HG02981 (cell line): ENCODE results near the gene RCSD1.
"Not testable (repeated sequence)": the region's sequence is repeated elsewhere in the genome, so short reads cannot be mapped to it uniquely, and the experiment has no call there.

Source experiments
- ATAC-seq: cut with Tn5 transposase; IDR thresholded peaks from one replicate; pipeline ENCODE4 v1.9.1; 2021; ENCODE audit warnings: mild to moderate bottlenecking, moderate library complexity; ENCODE audit not compliant: unreplicated experiment

The RCSD1 gene

GRCh38 chr1:167629681-167630567 lies at the start of gene RCSD1:
TSS of gene RCSD1 (plus strand) at chr1:167630232. CDS start at chr1:167630424, 192 bp downstream.
- no peak for ATAC-seq

GRCh38 chr1:167582064-167582463 lies 48.0 kb upstream of the RCSD1 start:
- no peak for ATAC-seq

GRCh38 chr1:167582722-167583121 lies 47.3 kb upstream of the RCSD1 start:
- ATAC-seq: no peak

DNA sequence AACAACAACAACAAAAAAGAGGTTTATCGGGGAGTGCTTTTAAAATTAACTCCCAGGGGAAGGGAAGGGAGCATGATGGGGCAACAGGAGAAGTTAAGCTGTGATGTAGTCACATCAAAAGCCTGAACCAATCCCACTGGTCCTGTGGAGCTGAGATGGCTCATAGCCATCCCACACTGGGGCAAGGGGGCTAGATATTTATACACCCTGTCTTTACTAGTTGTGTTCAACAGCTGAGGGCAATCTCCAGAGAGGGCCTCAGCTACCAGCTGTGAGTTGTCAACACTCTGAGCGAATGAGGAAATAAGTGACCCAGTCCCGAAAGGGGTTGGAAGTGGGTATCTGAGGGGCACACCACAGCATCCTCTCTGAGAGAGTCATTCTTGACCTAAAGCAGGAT lies 45.5 kb upstream of the RCSD1 start:
- ATAC-seq: no peak

DNA sequence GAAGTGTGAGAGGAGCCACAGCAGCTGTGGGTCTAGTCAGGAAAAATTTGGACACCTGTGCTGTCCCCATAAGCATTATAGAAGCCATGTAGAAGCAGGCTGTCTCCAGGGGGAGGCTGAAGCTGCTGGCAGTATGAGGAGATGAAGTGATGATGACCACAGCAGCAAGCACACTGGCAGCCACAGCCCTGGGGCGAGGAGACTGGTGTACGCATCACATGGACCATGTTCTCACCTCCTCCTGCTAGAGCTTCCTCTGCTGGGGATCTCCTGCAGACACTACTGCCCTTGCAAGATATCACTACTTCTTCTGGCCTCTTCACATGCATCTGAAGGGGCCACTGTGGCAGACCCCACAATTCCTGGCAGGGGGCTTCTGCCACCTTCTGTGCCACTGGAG lies 42.7 kb upstream of the RCSD1 start:
- no peak for ATAC-seq

DNA sequence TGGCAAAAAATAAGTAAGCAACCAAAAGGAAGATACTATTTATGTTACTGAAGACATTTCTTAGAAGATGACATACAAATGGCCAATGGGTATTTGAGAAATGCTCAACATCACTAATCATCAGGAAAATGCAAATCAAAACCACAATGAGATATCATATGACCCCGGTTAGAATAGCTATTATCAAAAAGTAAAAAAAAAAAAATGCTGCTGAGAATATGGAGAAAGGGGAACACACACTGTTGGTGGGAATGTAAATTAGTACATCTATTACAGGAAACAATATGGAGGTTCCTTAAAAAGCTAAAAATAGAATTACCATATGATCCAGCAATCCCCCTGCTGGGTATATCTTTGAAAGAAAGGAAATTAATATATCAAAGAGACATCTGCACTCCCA lies 42.2 kb upstream of the RCSD1 start:
- ATAC-seq: no peak

GRCh38 chr1:167588361-167588760 lies 41.7 kb upstream of the RCSD1 start:
- ATAC-seq: no peak

- ATAC-seq: no peak
Measured at GRCh38 chr1:167592475-167592874, 37.6 kb upstream of the RCSD1 start.

- ATAC-seq: no peak
Measured at GRCh38 chr1:167593860-167594259, 36.2 kb upstream of the RCSD1 start.

DNA sequence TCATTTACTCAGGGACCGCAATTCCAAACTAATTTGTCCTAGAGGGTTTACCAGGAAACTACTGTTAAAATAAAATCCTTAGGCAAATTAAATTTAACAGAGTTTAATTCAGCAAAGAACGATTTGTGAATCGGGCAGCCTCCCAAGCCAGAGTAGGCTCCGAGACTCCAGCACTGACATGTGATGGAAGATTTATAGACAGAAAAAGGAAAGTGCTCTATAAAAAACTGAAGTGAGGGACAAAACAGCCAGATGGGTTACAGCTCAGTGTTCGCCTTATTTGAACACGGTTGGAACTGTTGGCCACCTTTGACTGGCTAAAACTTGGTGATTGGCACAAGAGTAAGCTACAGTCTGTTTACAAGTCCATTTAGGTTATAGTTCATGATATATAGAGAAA lies 35.2 kb upstream of the RCSD1 start:
- no peak for ATAC-seq

GRCh38 chr1:167599957-167600581 lies 30.0 kb upstream of the RCSD1 start:
- ATAC-seq: peak; percentile 65

DNA sequence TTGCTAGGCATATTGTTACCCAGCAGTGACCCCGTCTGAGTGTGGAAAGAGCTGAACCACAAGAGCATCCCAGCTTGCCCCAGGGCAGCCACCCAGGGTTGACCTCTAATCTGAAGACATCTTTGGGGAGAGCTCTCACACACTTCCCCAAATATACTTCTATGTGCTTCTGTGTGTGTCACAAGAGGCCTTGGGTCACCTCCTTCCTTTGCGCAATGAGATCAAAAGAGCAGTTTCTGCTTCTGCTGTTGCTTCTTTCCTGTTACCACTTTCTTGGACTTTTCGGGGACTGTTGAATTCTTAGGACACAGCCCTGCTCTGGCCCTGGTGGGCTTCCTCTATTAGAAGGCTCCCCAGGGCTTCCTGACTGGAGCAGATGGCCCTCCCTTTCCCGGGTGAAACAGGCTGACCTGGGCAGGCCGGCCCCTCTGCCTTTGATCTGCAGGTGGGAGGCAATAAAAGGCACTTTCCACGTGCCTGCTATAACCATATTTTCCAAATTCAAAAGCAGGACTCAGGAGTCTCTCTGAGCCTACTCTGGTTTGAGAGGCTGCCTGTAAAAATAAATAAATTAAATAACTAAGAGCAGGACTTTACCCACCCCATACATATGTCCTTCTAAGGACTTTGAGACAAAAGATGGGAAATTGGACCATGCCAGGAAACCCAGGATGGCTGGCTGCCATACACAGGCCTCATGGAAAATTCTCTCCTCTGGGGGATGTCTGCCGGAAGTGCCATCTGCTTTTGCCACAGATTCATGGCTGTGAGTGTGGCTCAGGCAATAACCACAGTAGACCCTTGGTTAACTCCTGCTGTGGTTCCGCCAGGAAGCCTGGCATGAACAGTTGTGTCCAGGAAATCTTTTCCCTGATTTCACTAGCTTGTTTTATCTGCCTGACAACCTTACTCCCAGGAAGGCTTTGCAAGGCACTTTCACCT lies 28.3 kb upstream of the RCSD1 start:
- no peak for ATAC-seq

- ATAC-seq: no peak
Measured at GRCh38 chr1:167602840-167603239, 27.2 kb upstream of the RCSD1 start.

- ATAC-seq: no peak
Measured at GRCh38 chr1:167605576-167605975, 24.5 kb upstream of the RCSD1 start.

- no peak for ATAC-seq
Measured at GRCh38 chr1:167611983-167612382, 18.0 kb upstream of the RCSD1 start.

DNA sequence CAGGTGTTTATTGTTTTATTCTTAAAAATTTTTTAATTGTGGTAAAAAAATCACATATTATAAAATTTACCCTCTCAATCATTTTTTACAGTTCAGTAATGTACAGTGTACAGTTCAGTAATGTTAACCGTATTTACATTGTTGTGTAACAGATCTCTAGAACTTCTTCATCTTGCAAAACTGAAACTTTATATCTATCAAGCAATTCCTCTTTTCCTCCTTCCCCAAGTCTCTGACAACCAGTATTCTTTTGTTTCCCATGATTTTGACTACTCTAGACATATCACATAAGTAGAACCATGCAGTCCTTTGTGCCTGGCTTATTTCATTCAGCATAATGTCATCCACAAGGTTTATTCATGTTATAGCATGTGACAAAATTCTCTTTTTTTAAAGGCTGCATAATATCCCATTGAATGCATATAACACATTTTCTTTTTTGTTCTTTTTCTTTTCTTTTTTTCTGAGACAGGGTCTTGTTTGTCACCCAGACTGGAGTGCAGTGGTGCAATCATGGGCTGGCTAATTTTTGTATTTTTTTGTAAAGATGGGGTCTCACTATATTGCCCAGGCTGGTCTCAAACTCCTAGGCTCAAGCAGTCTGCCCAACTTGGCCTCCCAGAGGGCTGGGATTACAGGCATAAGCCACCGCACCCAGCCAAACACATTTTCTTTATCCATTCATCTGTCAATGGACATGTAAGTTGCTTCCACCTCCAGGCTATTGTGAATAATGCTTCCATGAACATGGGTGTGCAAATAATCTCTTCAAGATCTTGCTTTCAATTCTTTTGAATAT lies 17.2 kb upstream of the RCSD1 start:
- ATAC-seq: no peak

DNA sequence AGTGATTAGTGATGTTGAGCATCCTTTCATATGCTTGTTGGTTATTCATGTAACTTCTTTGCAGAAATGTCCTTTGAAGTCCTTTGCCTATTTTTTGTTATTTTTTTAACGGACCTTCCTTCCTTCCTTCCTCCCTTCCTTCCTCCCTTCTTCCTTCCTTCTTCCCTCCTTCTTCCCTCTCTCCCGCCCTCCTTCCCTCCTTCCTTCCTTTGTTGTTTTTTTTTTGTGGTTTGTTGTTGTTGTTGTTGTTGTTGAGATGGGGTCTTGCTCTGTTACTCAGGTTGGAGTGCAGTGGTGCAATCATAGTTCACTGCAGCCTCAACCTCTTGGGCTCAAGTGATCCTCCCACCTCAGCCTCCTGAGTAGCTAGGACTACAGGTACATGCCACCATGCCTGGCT lies 16.0 kb upstream of the RCSD1 start:
- ATAC-seq: not testable (repeated sequence)

DNA sequence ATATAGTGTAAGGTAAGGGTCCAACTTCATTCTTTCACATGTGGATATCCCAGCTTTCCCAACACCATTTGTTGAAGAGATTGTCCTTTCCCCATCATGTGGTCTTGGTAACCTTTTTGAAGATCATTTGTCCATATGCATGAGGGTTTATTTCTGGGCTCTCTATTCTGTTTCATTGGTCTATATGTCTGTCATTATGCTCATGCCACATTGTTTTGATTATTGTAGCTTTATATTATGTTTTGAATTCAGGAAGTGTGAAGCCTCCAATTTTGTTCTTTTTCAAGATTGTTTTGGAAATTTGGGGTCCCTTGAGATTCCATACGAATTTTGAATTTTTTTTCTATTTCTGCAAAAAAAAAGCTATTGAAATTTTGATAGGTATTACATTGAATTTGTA lies 15.2 kb upstream of the RCSD1 start:
- ATAC-seq: no peak

DNA sequence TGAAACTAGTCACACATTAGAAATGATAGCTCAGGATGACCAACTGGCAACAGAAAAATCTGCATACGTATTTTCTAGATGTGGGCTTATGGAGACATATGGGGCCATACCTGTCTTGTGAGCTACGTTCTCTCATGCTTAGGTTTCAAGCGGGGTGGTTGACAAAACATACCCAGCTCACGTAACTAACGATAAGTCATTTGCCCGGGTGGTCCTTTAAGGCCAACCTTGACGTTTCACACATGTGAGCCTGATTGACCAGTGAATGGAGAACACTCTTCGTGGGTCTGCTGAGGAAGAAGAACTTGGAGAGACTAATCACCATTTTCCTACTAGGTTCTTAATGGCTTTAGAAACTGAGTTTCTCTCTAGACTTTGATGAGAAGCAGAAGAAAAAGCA lies 13.5 kb upstream of the RCSD1 start:
- no peak for ATAC-seq
